Body of pancreas (tissue), 4 donors: ENCODE results near the gene SLC2A4RG.

Source experiments
- CTCF ChIP-seq, 7 experiments: fragments of 450-650 bp in 4 of 7; fragments of 200-600 bp in 3 of 7; sonication (generic) in 3 of 7; IDR thresholded peaks; one replicate each; pipeline ENCODE4 v1.5.1; 2016 to 2019; ENCODE audit warnings: antibody characterized with exemption in 7 of 7
- POLR2A ChIP-seq, 3 donors: fragments of 450-650 bp; IDR thresholded peaks; one replicate each; pipeline ENCODE4 v1.6.1; 2016; ENCODE audit warnings: antibody characterized with exemption in 3 of 3, mild to moderate bottlenecking in 2 of 3

DNA sequence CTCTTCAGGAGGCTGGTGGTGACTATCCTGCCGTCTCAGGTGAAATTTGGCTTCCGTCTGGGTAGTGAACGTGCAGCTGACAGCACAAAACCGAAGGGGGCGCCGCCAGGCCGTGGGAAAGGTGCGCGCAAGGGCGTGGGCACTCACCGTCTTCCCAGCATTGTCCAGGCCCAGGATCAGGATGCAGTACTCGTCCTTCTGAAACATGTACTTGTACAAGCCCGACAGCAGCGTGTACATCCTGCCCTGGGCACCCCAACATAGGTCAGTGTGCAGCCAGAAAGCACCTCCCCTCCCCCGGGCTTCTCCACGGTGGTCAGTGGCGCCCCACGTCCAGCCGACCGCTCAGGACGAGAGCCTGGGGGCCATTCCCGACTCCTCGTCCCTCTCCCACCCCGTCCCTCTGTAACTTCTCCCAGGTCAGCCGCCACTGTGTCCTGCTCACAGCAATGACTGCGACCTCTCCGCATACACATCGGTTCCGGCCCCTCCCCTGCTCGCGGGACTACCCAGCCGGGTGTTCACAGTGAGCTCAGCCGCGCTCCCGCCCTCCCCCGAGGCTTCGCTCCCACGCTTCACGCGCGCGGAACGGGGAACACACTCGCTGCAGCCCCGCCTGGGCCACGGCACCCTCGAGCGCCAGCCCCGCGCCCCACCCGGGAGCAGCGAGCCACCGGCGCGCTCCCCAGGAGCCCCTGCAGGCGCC lies 32.6 kb upstream of the SLC2A4RG start:
- TF ChIP-seq POLR2A (IDR thresholded peaks at IDR 0.05) (no peak), CTCF (IDR thresholded peaks at IDR 0.05) (peak in 2 of 7 experiments; percentile 8 to 26)
